ENCODE data around the gene CBX1. TPM values are rescaled to one million over a fixed set of nuclear protein-coding genes. Genes with fewer than 3 reads are reported as not detected.

Gene CBX1
- total RNA-seq, 1 donor from 2014 or later: 91.1 TPM

GRCh38 chr17:48148029-48148770 lies 46.9 kb upstream of the CBX1 start:
- DNase-seq (ENCODE audit: low spot score): no peak
- Mint-ChIP-seq H3K4me3 (ENCODE audit: unreplicated experiment) (no peak overlapping the region), H3K27ac (ENCODE audit: unreplicated experiment) (no peak overlapping the region), H3K27me3 (ENCODE audit: unreplicated experiment) (no peaks in the 10 kb centered on the region), H3K4me1 (ENCODE audit: unreplicated experiment) (no peaks in the 10 kb centered on the region), H3K9me3 (ENCODE audit: unreplicated experiment) (no peaks in the 10 kb centered on the region), H3K36me3 (ENCODE audit: low read depth, unreplicated experiment) (no peaks in the 10 kb centered on the region)
- TF ChIP-seq CTCF (IDR thresholded peaks at IDR 0.05; ENCODE audit: unreplicated experiment): no peak

GRCh38 chr17:48144976-48145798 lies 43.9 kb upstream of the CBX1 start:
- Mint-ChIP-seq H3K4me1 (ENCODE audit: unreplicated experiment) (peaks cover 4% of the 10 kb centered on the region), H3K27ac (ENCODE audit: unreplicated experiment) (no peak overlapping the region), H3K4me3 (ENCODE audit: unreplicated experiment) (no peak overlapping the region), H3K36me3 (ENCODE audit: low read depth, unreplicated experiment) (no peaks in the 10 kb centered on the region), H3K9me3 (ENCODE audit: unreplicated experiment) (no peaks in the 10 kb centered on the region), H3K27me3 (ENCODE audit: unreplicated experiment) (no peaks in the 10 kb centered on the region)
- TF ChIP-seq CTCF (IDR thresholded peaks at IDR 0.05; ENCODE audit: unreplicated experiment): no peak
- no peak for DNase-seq (ENCODE audit: low spot score)

GRCh38 chr17:48144231-48144630 lies 43.0 kb upstream of the CBX1 start:
- TF ChIP-seq CTCF (IDR thresholded peaks at IDR 0.05; ENCODE audit: unreplicated experiment): no peak
- H3K27ac Mint-ChIP-seq (ENCODE audit: unreplicated experiment): no peak overlapping the region
- H3K4me3 Mint-ChIP-seq (ENCODE audit: unreplicated experiment): peak overlapping the region; percentile 18
- DNase-seq (ENCODE audit: low spot score): no peak
- H3K9me3 Mint-ChIP-seq (ENCODE audit: unreplicated experiment): no peaks in the 10 kb centered on the region
- H3K27me3 Mint-ChIP-seq (ENCODE audit: unreplicated experiment): no peaks in the 10 kb centered on the region
- H3K4me1 Mint-ChIP-seq (ENCODE audit: unreplicated experiment): peaks cover 9% of the 10 kb centered on the region
- no peaks in the 10 kb centered on the region for H3K36me3 Mint-ChIP-seq (ENCODE audit: low read depth, unreplicated experiment)

- Mint-ChIP-seq H3K27ac (ENCODE audit: unreplicated experiment) (no peak overlapping the region), H3K9me3 (ENCODE audit: unreplicated experiment) (no peaks in the 10 kb centered on the region), H3K27me3 (ENCODE audit: unreplicated experiment) (no peaks in the 10 kb centered on the region), H3K4me1 (ENCODE audit: unreplicated experiment) (peaks cover 9% of the 10 kb centered on the region), H3K4me3 (ENCODE audit: unreplicated experiment) (no peak overlapping the region), H3K36me3 (ENCODE audit: low read depth, unreplicated experiment) (no peaks in the 10 kb centered on the region)
- no peak for TF ChIP-seq CTCF (IDR thresholded peaks at IDR 0.05; ENCODE audit: unreplicated experiment)
- no peak for DNase-seq (ENCODE audit: low spot score)
Measured at GRCh38 chr17:48143629-48144028, 42.4 kb upstream of the CBX1 start.

- no peak for TF ChIP-seq CTCF (IDR thresholded peaks at IDR 0.05; ENCODE audit: unreplicated experiment)
- Mint-ChIP-seq H3K4me1 (ENCODE audit: unreplicated experiment) (peaks cover 9% of the 10 kb centered on the region), H3K27me3 (ENCODE audit: unreplicated experiment) (no peaks in the 10 kb centered on the region), H3K36me3 (ENCODE audit: low read depth, unreplicated experiment) (no peaks in the 10 kb centered on the region), H3K9me3 (ENCODE audit: unreplicated experiment) (no peaks in the 10 kb centered on the region), H3K4me3 (ENCODE audit: unreplicated experiment) (no peak overlapping the region), H3K27ac (ENCODE audit: unreplicated experiment) (no peak overlapping the region)
- no peak for DNase-seq (ENCODE audit: low spot score)
Measured at GRCh38 chr17:48139944-48140343, 38.7 kb upstream of the CBX1 start.
